Ascending aorta (tissue), 2 donors: Measurements from ENCODE around the gene HSPA4. TPM values are rescaled to one million over a fixed set of nuclear protein-coding genes. Genes with fewer than 3 reads are reported as not detected.

Experiments used
- DNase-seq, 2 donors: peaks; one replicate each; pipeline ENCODE4 v3.0.0-alpha.2; 2019; ENCODE audit warnings: low spot score in 2 of 2
- H3K27ac ChIP-seq, 2 donors: fragments of 200-600 bp; sonication (generic); one replicate each; pipeline ENCODE4 v1.5.1; 2016 to 2017; ENCODE audit warnings: mild to moderate bottlenecking in 1 of 2
- H3K27me3 ChIP-seq: fragments of 200-600 bp; sonication (generic); one replicate; pipeline ENCODE4 v1.5.1; 2017
- H3K36me3 ChIP-seq, 2 donors: fragments of 200-600 bp; sonication (generic); one replicate each; pipeline ENCODE4 v1.5.1; 2016
- H3K4me1 ChIP-seq, 2 donors: fragments of 200-600 bp; sonication (generic); one replicate each; pipeline ENCODE4 v1.5.1; 2016 to 2017; ENCODE audit warnings: mild to moderate bottlenecking in 1 of 2
- H3K4me3 ChIP-seq, 2 donors: fragments of 200-600 bp; sonication (generic); one replicate each; pipeline ENCODE4 v1.5.1; 2016 to 2017; ENCODE audit warnings: mild to moderate bottlenecking in 1 of 2
- H3K9me3 ChIP-seq, 2 donors: fragments of 200-600 bp; sonication (generic); one replicate each; pipeline ENCODE4 v1.5.1; 2016
- intact Hi-C: fragments of 100-400 bp; cut with DNase I; formaldehyde crosslinking; loops from one replicate; pipeline ENCODE4 v1.15.1; 2023
- total RNA-seq: library from RNA; depleted of rRNA; stranded (reverse); fragments of >200 nt; gene quantifications from one replicate; pipeline ENCODE4 v1.1.0, GENCODE V29; 2016
- TF ChIP-seq, protein P1 (sequence below), 3 experiments: fragments of 200-600 bp in 2 of 3; fragments of 450-650 bp in 1 of 3; sonication (generic) in 2 of 3; IDR thresholded peaks; one replicate each; pipeline ENCODE4 v1.5.1; 2016 to 2019; ENCODE audit warnings: antibody characterized with exemption in 3 of 3, mild to moderate bottlenecking in 1 of 3, moderate library complexity in 1 of 3

HSPA4 gene
- total RNA-seq, 1 donor from 2014 or later = 16.2 TPM

DNA sequence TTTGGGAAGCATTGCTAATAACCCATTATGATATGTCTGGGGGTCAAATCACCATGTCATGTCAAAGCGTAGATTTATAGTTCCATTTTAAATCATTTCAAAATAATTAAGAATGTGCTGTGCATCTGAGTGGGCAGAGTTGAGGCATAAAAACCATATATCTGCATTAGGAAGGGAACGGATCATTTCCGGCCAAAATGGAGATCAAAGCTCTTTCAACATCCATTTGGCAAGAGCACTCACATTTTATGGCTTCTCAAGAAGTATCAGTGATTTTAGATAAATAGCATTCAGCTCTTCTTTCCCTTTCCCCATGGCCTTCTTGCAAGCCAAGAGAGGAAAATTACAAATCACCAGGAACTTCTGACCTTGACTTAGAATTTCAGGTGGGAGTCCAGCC lies 89.9 kb downstream of the HSPA4 start:
- no peaks in the 10 kb centered on the region for H3K4me1 ChIP-seq
- intact Hi-C loops = no loop called here
- no peak overlapping the region for H3K4me3 ChIP-seq
- no peaks in the 10 kb centered on the region for H3K27me3 ChIP-seq
- H3K36me3 ChIP-seq = no peaks in the 10 kb centered on the region
- TF ChIP-seq, protein P1, sequence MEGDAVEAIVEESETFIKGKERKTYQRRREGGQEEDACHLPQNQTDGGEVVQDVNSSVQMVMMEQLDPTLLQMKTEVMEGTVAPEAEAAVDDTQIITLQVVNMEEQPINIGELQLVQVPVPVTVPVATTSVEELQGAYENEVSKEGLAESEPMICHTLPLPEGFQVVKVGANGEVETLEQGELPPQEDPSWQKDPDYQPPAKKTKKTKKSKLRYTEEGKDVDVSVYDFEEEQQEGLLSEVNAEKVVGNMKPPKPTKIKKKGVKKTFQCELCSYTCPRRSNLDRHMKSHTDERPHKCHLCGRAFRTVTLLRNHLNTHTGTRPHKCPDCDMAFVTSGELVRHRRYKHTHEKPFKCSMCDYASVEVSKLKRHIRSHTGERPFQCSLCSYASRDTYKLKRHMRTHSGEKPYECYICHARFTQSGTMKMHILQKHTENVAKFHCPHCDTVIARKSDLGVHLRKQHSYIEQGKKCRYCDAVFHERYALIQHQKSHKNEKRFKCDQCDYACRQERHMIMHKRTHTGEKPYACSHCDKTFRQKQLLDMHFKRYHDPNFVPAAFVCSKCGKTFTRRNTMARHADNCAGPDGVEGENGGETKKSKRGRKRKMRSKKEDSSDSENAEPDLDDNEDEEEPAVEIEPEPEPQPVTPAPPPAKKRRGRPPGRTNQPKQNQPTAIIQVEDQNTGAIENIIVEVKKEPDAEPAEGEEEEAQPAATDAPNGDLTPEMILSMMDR (IDR thresholded peaks at IDR 0.05) = no peak
- no peak overlapping the region for H3K27ac ChIP-seq
- DNase-seq = no peak
- H3K9me3 ChIP-seq = peaks cover 0 to 2% of the 10 kb centered on the region in 2 donors

DNA sequence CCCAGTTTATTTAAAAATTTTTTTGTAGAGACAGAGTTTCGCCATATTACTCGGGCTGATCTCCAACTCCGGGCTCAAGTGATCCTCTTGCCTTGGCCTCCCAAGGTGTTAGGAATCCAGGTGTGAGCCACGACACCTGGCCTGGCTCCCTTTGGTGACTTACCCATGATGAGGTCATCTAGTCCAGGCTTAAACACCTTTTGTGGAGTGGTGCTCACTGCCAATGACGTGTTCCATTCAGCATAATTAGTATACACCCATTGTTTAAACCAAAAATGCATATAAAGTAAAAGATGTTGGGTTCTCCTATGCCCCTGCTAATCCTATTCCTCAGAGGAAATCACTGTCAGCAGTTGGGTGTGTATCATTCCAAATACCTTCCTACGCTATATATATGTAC lies 91.0 kb downstream of the HSPA4 start:
- intact Hi-C loops = no loop called here

DNA sequence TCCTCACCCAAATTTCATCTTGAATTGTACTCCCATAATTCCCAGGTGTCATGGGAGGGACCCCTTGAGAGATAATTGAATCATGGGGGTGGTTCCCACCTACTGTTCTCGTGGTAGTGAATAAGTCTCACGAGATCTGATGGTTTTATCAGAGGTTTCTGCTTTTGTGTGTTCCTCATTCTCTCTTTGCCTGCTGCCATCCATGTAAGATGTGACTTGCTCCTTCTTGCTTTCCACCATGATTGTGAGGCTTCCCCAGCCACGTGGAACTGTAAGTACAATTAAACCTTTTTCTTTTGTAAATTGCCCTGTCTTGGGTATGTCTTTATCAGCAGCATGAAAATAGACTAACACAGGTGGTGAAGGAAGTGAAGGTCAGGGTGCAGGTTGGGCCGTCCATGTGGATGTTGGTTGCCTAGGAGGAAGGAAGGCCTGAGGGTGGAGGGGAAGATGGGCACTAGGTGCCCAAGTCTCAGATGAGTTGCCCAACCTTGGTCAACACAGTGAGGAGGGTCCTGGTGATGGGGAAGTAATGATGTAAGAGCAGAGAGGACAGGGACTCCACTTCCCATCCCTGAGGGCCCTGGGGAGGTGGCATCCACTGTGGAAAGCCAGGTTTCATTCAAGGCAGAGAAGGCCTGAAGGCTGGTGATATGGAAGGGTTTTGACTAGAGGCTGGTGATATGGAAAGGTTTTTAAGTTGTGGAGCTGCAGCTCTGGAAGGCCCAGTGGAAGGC lies 92.6 kb downstream of the HSPA4 start:
- Histone ChIP-seq H3K4me1 (no peaks in the 10 kb centered on the region), H3K4me3 (no peak overlapping the region), H3K27me3 (no peaks in the 10 kb centered on the region), H3K27ac (no peak overlapping the region), H3K9me3 (no peaks in the 10 kb centered on the region), H3K36me3 (no peaks in the 10 kb centered on the region)
- intact Hi-C loops = no loop called here
- no peak for DNase-seq
- TF ChIP-seq, protein P1 (IDR thresholded peaks at IDR 0.05) = no peak

More for the DNA sequence above, 91.0 kb downstream of the HSPA4 start:
- no peak overlapping the region for H3K4me3 ChIP-seq
- no peaks in the 10 kb centered on the region for H3K4me1 ChIP-seq
- H3K27ac ChIP-seq = no peak overlapping the region
- H3K36me3 ChIP-seq = no peaks in the 10 kb centered on the region
- no peak for DNase-seq
- no peaks in the 10 kb centered on the region for H3K27me3 ChIP-seq
- H3K9me3 ChIP-seq = peaks cover 0 to 2% of the 10 kb centered on the region in 2 donors
- TF ChIP-seq, protein P1 (IDR thresholded peaks at IDR 0.05) = no peak

DNA sequence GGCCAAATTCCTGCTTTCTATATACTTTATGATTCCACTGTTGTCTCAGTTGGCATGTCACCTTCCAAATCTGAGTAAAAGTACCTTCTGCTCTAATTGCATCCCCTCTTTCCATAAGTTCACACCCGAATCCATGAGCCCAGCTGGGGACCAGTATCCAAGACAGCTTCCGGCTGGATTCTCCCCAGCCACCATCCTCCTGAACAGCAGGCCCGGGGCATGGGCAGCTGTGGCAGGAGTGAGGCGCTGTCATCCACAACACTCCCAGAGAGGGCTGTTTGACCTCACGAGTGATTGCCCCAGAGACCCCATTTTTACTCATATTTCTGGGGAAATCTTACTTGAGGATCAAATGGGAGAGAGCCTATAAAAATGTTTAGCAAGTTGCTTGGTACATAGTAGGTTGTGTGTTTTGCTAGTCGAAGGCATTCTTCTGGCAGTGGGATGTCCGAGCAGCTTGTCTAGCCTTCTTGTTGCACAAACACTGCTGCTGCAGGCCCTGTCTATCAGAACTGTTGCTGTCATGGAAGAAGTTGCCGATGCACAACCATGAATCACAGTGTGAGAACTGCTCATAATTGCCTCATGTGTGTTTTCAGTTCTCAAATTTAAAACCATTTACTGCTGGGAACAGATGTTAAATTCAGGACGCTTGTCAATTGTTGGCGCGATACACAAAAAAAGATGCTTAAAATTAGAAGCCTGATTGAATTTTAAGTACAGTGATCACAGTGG lies 93.8 kb downstream of the HSPA4 start:
- TF ChIP-seq, protein P1 (IDR thresholded peaks at IDR 0.05) = no peak
- no peak overlapping the region for H3K27ac ChIP-seq
- no peaks in the 10 kb centered on the region for H3K27me3 ChIP-seq
- H3K4me3 ChIP-seq = no peak overlapping the region
- no peaks in the 10 kb centered on the region for H3K36me3 ChIP-seq
- H3K9me3 ChIP-seq = no peaks in the 10 kb centered on the region
- no peak for DNase-seq
- H3K4me1 ChIP-seq = no peaks in the 10 kb centered on the region
- intact Hi-C loops = no loop called here

DNA sequence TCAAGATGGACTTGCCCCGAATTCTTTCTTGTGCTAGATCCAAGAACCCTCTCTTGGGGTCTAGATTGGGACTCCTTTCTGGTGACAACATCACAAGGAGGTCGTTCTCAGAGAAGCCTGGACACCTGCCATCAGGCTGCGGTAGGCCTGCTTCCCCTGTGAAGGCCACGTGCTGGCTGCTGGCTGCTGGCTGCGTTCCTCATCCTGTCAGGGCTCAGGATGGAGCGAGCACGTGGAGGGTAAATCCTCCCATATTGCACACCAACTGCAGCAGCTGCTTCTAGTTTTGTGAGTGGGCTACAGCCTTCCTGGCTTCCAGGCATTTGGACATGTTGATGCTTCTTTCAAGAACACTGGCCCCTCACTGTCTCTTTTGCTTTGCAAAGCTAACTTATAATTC lies 95.6 kb downstream of the HSPA4 start:
- no peak overlapping the region for H3K27ac ChIP-seq
- intact Hi-C loops = no loop called here
- no peaks in the 10 kb centered on the region for H3K9me3 ChIP-seq
- DNase-seq = no peak
- no peaks in the 10 kb centered on the region for H3K4me1 ChIP-seq
- H3K36me3 ChIP-seq = no peaks in the 10 kb centered on the region
- H3K4me3 ChIP-seq = no peak overlapping the region
- TF ChIP-seq, protein P1 (IDR thresholded peaks at IDR 0.05) = no peak
- no peaks in the 10 kb centered on the region for H3K27me3 ChIP-seq
